ENCODE measurements around the gene ZNF557. TPM values are rescaled to one million over a fixed set of nuclear protein-coding genes. Genes with fewer than 3 reads are reported as not detected.

The ZNF557 gene
- total RNA-seq, 2 donors from 2014 or later, result 8.3 to 9.8 TPM

- no peak for DNase-seq
- no peaks in the 10 kb centered on the region for H3K27me3 Mint-ChIP-seq (ENCODE audit: insufficient read depth)
- no peak for TF ChIP-seq CTCF (conservative IDR thresholded peaks at IDR 0.05)
- Histone ChIP-seq H3K27me3 (ENCODE audit: control insufficient read depth, insufficient read depth, low read length, poor library complexity, severe bottlenecking) (no peaks in the 10 kb centered on the region), H3K27ac (ENCODE audit: low read depth, low read length) (no peak overlapping the region), H3K9me3 (ENCODE audit: control insufficient read depth, low read length) (peaks cover 78% of the 10 kb centered on the region), H3K36me3 (ENCODE audit: control insufficient read depth, insufficient read depth, low read length) (peaks cover 93% of the 10 kb centered on the region), H3K4me1 (ENCODE audit: control insufficient read depth, insufficient read depth, low read length) (no peaks in the 10 kb centered on the region), H3K9ac (ENCODE audit: extremely low read depth, low read length, poor library complexity, severe bottlenecking) (no peak overlapping the region), H3K4me3 (ENCODE audit: low read length) (peak overlapping the region; percentile 61)
- 82 to 100% methylated on average over 1 of the region's 2 CpGs for WGBS, 2 experiments (ENCODE audit: insufficient coverage in 1 of 2, insufficient read length in 1 of 2)
- peaks cover 94% of the 10 kb centered on the region for H3K36me3 Mint-ChIP-seq (ENCODE audit: low read depth)
- no peaks in the 10 kb centered on the region for H3K4me1 Mint-ChIP-seq
- no peak overlapping the region for H3K4me3 Mint-ChIP-seq
- H3K27ac Mint-ChIP-seq, result no peak overlapping the region
- peaks cover 82% of the 10 kb centered on the region for H3K9me3 Mint-ChIP-seq
Measured at GRCh38 chr19:7078008-7078407, 8.5 kb downstream of the ZNF557 start.

- peaks cover 83% of the 10 kb centered on the region for H3K36me3 Mint-ChIP-seq (ENCODE audit: low read depth)
- Histone ChIP-seq H3K9ac (ENCODE audit: extremely low read depth, low read length, poor library complexity, severe bottlenecking) (no peak overlapping the region), H3K27me3 (ENCODE audit: control insufficient read depth, insufficient read depth, low read length, poor library complexity, severe bottlenecking) (no peaks in the 10 kb centered on the region), H3K4me3 (ENCODE audit: low read length) (peak overlapping the region; percentile 79), H3K36me3 (ENCODE audit: control insufficient read depth, insufficient read depth, low read length) (peaks cover 72% of the 10 kb centered on the region), H3K27ac (ENCODE audit: low read depth, low read length) (no peak overlapping the region), H3K9me3 (ENCODE audit: control insufficient read depth, low read length) (peaks cover 100% of the 10 kb centered on the region), H3K4me1 (ENCODE audit: control insufficient read depth, insufficient read depth, low read length) (no peaks in the 10 kb centered on the region)
- peak; percentile 47 for DNase-seq
- WGBS, 2 experiments (ENCODE audit: insufficient coverage in 1 of 2, insufficient read length in 1 of 2), result 89 to 95% methylated on average over 6 to 15 of the region's 15 CpGs
- no peaks in the 10 kb centered on the region for H3K4me1 Mint-ChIP-seq
- TF ChIP-seq CTCF (conservative IDR thresholded peaks at IDR 0.05), result no peak
- no peaks in the 10 kb centered on the region for H3K27me3 Mint-ChIP-seq (ENCODE audit: insufficient read depth)
- H3K9me3 Mint-ChIP-seq, result peaks cover 99% of the 10 kb centered on the region
- no peak overlapping the region for H3K27ac Mint-ChIP-seq
- no peak overlapping the region for H3K4me3 Mint-ChIP-seq
Measured at GRCh38 chr19:7083076-7083956, 13.8 kb downstream of the ZNF557 start.

GRCh38 chr19:7088999-7089398 is 19.5 kb downstream of the ZNF557 start:
- Histone ChIP-seq H3K4me1 (ENCODE audit: control insufficient read depth, insufficient read depth, low read length) (no peaks in the 10 kb centered on the region), H3K9ac (ENCODE audit: extremely low read depth, low read length, poor library complexity, severe bottlenecking) (no peak overlapping the region), H3K27ac (ENCODE audit: low read depth, low read length) (no peak overlapping the region), H3K36me3 (ENCODE audit: control insufficient read depth, insufficient read depth, low read length) (peaks cover 38% of the 10 kb centered on the region), H3K4me3 (ENCODE audit: low read length) (no peak overlapping the region), H3K9me3 (ENCODE audit: control insufficient read depth, low read length) (peaks cover 71% of the 10 kb centered on the region), H3K27me3 (ENCODE audit: control insufficient read depth, insufficient read depth, low read length, poor library complexity, severe bottlenecking) (no peaks in the 10 kb centered on the region)
- TF ChIP-seq CTCF (conservative IDR thresholded peaks at IDR 0.05), result no peak
- Mint-ChIP-seq H3K9me3 (peaks cover 97% of the 10 kb centered on the region), H3K36me3 (ENCODE audit: low read depth) (peaks cover 72% of the 10 kb centered on the region), H3K4me3 (no peak overlapping the region), H3K27ac (no peak overlapping the region), H3K27me3 (ENCODE audit: insufficient read depth) (no peaks in the 10 kb centered on the region), H3K4me1 (no peaks in the 10 kb centered on the region)
- no peak for DNase-seq
- 95 to 97% methylated on average over 6 of the region's 6 CpGs for WGBS, 2 experiments (ENCODE audit: insufficient coverage in 1 of 2, insufficient read length in 1 of 2)
